GM23338 (cell line): ENCODE data around the gene GOLGA6B. TPM values are rescaled to one million over a fixed set of nuclear protein-coding genes. Genes with fewer than 3 reads are reported as not detected.

Source experiments
- ATAC-seq: fragments of 200-7000 bp; cut with Tn5 transposase; 3 replicates; pipeline ENCODE4 v1.9.1; 2020
- DNase-seq: peaks from one replicate; pipeline ENCODE4 v3.0.0-alpha.2; 2015; ENCODE audit warnings: low spot score
- H2AFZ ChIP-seq: fragments of 200-600 bp; sonication (generic); 2 replicates; pipeline ENCODE4 v1.8.0; 2016; ENCODE audit warnings: antibody characterized with exemption, mild to moderate bottlenecking, moderate library complexity
- H3F3A ChIP-seq: fragments of 200-600 bp; sonication (generic); replicated peaks from 2 replicates; pipeline ENCODE4 v1.8.0; 2017; ENCODE audit warnings: antibody characterized with exemption, mixed run types, low read depth
- H3K27ac ChIP-seq: fragments of 200-600 bp; sonication (generic); 2 replicates; pipeline ENCODE4 v1.6.1; 2016; ENCODE audit warnings: low read depth
- H3K27me3 ChIP-seq: fragments of 200-600 bp; sonication (generic); 2 replicates; pipeline ENCODE4 v1.8.0; 2016; ENCODE audit warnings: mild to moderate bottlenecking, mixed run types, moderate library complexity; ENCODE audit not compliant: insufficient read depth
- H3K36me3 ChIP-seq: fragments of 200-600 bp; sonication (generic); 2 replicates; pipeline ENCODE4 v1.8.0; 2016; ENCODE audit warnings: mild to moderate bottlenecking; ENCODE audit not compliant: insufficient read depth
- H3K4me1 ChIP-seq: fragments of 200-600 bp; sonication (generic); 2 replicates; pipeline ENCODE4 v1.8.0; 2016; ENCODE audit warnings: mild to moderate bottlenecking, moderate library complexity; ENCODE audit not compliant: insufficient read depth
- H3K4me2 ChIP-seq: fragments of 200-600 bp; sonication (generic); 2 replicates; pipeline ENCODE4 v1.7.1; 2017; ENCODE audit warnings: mixed run types
- H3K4me3 ChIP-seq: fragments of 200-600 bp; sonication (generic); 2 replicates; pipeline ENCODE4 v1.6.1; 2016; ENCODE audit warnings: mixed run types
- H3K79me2 ChIP-seq: fragments of 200-600 bp; sonication (generic); replicated peaks from 2 replicates; pipeline ENCODE4 v1.8.0; 2017; ENCODE audit warnings: mild to moderate bottlenecking; ENCODE audit not compliant: insufficient read depth
- H3K9me2 ChIP-seq: fragments of 200-600 bp; sonication (generic); 2 replicates; pipeline ENCODE4 v1.8.0; 2017; ENCODE audit not compliant: insufficient read depth
- H4K20me1 ChIP-seq: fragments of 200-600 bp; sonication (generic); replicated peaks from 2 replicates; pipeline ENCODE4 v1.8.0; 2017; ENCODE audit warnings: mild to moderate bottlenecking; ENCODE audit not compliant: insufficient read depth
- H3K27ac Mint-ChIP-seq: 2 replicates; pipeline ENCODE4 v1.8.0; 2020; ENCODE audit warnings: inconsistent platforms, mild to moderate bottlenecking, moderate library complexity, mixed read lengths
- H3K27me3 Mint-ChIP-seq: 3 replicates; pipeline ENCODE4 v1.8.0; 2022; ENCODE audit warnings: low read depth, mild to moderate bottlenecking, moderate library complexity, mixed read lengths, inconsistent platforms; ENCODE audit not compliant: insufficient read depth, poor library complexity
- H3K36me3 Mint-ChIP-seq: 3 replicates; pipeline ENCODE4 v1.8.0; 2021; ENCODE audit warnings: low read depth, mild to moderate bottlenecking, inconsistent platforms, moderate library complexity, mixed read lengths
- H3K4me1 Mint-ChIP-seq: 3 replicates; pipeline ENCODE4 v1.8.0; 2020; ENCODE audit warnings: mild to moderate bottlenecking, inconsistent platforms, mixed read lengths
- H3K4me3 Mint-ChIP-seq: 3 replicates; pipeline ENCODE4 v1.8.0; 2021; ENCODE audit warnings: moderate library complexity, mild to moderate bottlenecking, inconsistent platforms, mixed read lengths
- H3K9me3 Mint-ChIP-seq: 3 replicates; pipeline ENCODE4 v1.8.0; 2020; ENCODE audit warnings: moderate library complexity, mild to moderate bottlenecking, inconsistent platforms, mixed read lengths
- CREB1 ChIP-seq: fragments of 250-450 bp; sonication (Bioruptor Pico); IDR thresholded peaks from 2 replicates; pipeline ENCODE4 v1.5.0; 2020; ENCODE audit warnings: low read depth, mild to moderate bottlenecking, moderate library complexity
- CTCF ChIP-seq, 2 experiments: fragments of 200-600 bp in 1 of 2; sonication (generic) in 1 of 2; conservative IDR thresholded peaks; 2 replicates each; pipeline versions ENCODE4 v1.5.1 to v1.6.1; 2016 to 2017; ENCODE audit warnings: antibody characterized with exemption in 2 of 2, low read depth in 2 of 2, mild to moderate bottlenecking in 2 of 2, moderate library complexity in 1 of 2
- ETS1 ChIP-seq: IDR thresholded peaks from 2 replicates; pipeline ENCODE4 v1.6.1; 2016; ENCODE audit warnings: antibody characterized with exemption
- EZH2 ChIP-seq: fragments of 200-600 bp; sonication (generic); IDR thresholded peaks from one replicate; pipeline ENCODE4 v1.8.0; 2017; ENCODE audit warnings: antibody characterized with exemption, mild to moderate bottlenecking, low read depth; ENCODE audit not compliant: unreplicated experiment
- EZH2phosphoT487 ChIP-seq: fragments of 200-600 bp; sonication (generic); IDR thresholded peaks from one replicate; pipeline ENCODE4 v1.8.1; 2018; ENCODE audit warnings: antibody characterized with exemption; ENCODE audit not compliant: unreplicated experiment
- JUNB ChIP-seq: IDR thresholded peaks from one replicate; pipeline ENCODE4 v1.6.1; 2016; ENCODE audit warnings: antibody characterized with exemption; ENCODE audit not compliant: unreplicated experiment
- NANOG ChIP-seq: IDR thresholded peaks from 2 replicates; pipeline ENCODE4 v1.6.1; 2016; ENCODE audit warnings: antibody characterized with exemption, borderline replicate concordance
- POLR2AphosphoS5 ChIP-seq: IDR thresholded peaks from 2 replicates; pipeline ENCODE4 v1.6.1; 2016; ENCODE audit warnings: antibody characterized with exemption, low read depth
- STAT1 ChIP-seq: IDR thresholded peaks from one replicate; pipeline ENCODE4 v1.6.1; 2016; ENCODE audit warnings: antibody characterized with exemption; ENCODE audit not compliant: unreplicated experiment
- ZNF114 ChIP-seq: fragments of 250-450 bp; sonication (Bioruptor Pico); IDR thresholded peaks from 2 replicates; pipeline ENCODE4 v1.5.0; 2020; ENCODE audit warnings: mild to moderate bottlenecking, moderate library complexity
- ZNF331 ChIP-seq: fragments of 250-450 bp; sonication (Bioruptor Pico); IDR thresholded peaks from 2 replicates; pipeline ENCODE4 v1.5.0; 2020; ENCODE audit warnings: low read depth, mild to moderate bottlenecking, moderate library complexity
- polyA plus RNA-seq: library from polyadenylated mRNA; unstranded; fragments of >200 nt; fragmentation: Nextera tagmentation; extraction: Ambion mirVana; gene quantifications from 2 replicates; pipeline ENCODE4 v1.2.1, GENCODE V29; 2016
- total RNA-seq: library from RNA; depleted of rRNA; stranded (reverse); fragments of >200 nt; shearing (Covaris generic); gene quantifications from 2 replicates; pipeline ENCODE4 v1.2.3, GENCODE V29; 2014

The GOLGA6B gene
- total and polyA plus RNA-seq, 2 experiments from 2014 or later = 0.65 TPM; not detected in 1

GRCh38 chr15:72690938-72691337 lies 36.4 kb downstream of the GOLGA6B start:
- H3K27ac Mint-ChIP-seq = no peak overlapping the region
- Histone ChIP-seq H2AFZ (no peak overlapping the region), H3K27ac (no peak overlapping the region), H3K36me3 (no peaks in the 10 kb centered on the region), H3K79me2 (peaks cover 70% of the 10 kb centered on the region), H3K27me3 (no peaks in the 10 kb centered on the region), H3K4me3 (no peak overlapping the region), H3K9me2 (no peaks in the 10 kb centered on the region), H4K20me1 (no peaks in the 10 kb centered on the region), H3K4me2 (no peak overlapping the region), H3F3A (peaks cover 7% of the 10 kb centered on the region), H3K4me1 (no peaks in the 10 kb centered on the region)
- no peak for TF ChIP-seq ZNF114 (CRISPR knock-in tag)
- no peak for TF ChIP-seq NANOG
- no peak for TF ChIP-seq EZH2phosphoT487
- no peak for TF ChIP-seq CREB1 (CRISPR knock-in tag)
- no peak for TF ChIP-seq STAT1
- ATAC-seq (no peak), DNase-seq (no peak)
- no peak overlapping the region for H3K4me3 Mint-ChIP-seq
- no peaks in the 10 kb centered on the region for H3K4me1 Mint-ChIP-seq
- H3K36me3 Mint-ChIP-seq = no peaks in the 10 kb centered on the region
- H3K9me3 Mint-ChIP-seq = no peaks in the 10 kb centered on the region; the same call in 2 of the 3 replicates
- H3K27me3 Mint-ChIP-seq = peaks cover 13% of the 10 kb centered on the region

GRCh38 chr15:72698938-72699337 lies 44.4 kb downstream of the GOLGA6B start:
- no peak overlapping the region for H3K4me3 ChIP-seq
- peaks cover 36% of the 10 kb centered on the region for H3K79me2 ChIP-seq
- no peak overlapping the region for H3K27ac ChIP-seq
- Mint-ChIP-seq H3K27me3 (peaks cover 3% of the 10 kb centered on the region), H3K27ac (no peak overlapping the region), H3K36me3 (no peaks in the 10 kb centered on the region), H3K4me1 (no peaks in the 10 kb centered on the region), H3K9me3 (no peaks in the 10 kb centered on the region), H3K4me3 (no peak overlapping the region)
- no peaks in the 10 kb centered on the region for H4K20me1 ChIP-seq
- no peak overlapping the region for H3K4me2 ChIP-seq
- no peaks in the 10 kb centered on the region for H3F3A ChIP-seq
- no peak for DNase-seq
- no peak for TF ChIP-seq JUNB
- no peak for TF ChIP-seq CTCF (conservative IDR thresholded peaks at IDR 0.05; ENCODE audit: low read depth in 2 of 2)
- no peak for TF ChIP-seq POLR2AphosphoS5
- TF ChIP-seq ZNF331 (CRISPR knock-in tag) = no peak
- no peak for TF ChIP-seq EZH2
- no peak for TF ChIP-seq ETS1
- no peak for TF ChIP-seq ZNF114 (CRISPR knock-in tag)
- no peak for TF ChIP-seq NANOG
- H3K9me2 ChIP-seq = no peaks in the 10 kb centered on the region
- H3K4me1 ChIP-seq = no peaks in the 10 kb centered on the region
- no peaks in the 10 kb centered on the region for H3K27me3 ChIP-seq
- H3K36me3 ChIP-seq = no peaks in the 10 kb centered on the region
- H2AFZ ChIP-seq = no peak overlapping the region
- no peak for ATAC-seq
